Neural cell (in vitro differentiated cells): ENCODE measurements around the gene ELOVL1. TPM values are rescaled to one million over a fixed set of nuclear protein-coding genes. Genes with fewer than 3 reads are reported as not detected.

Source experiments
- H2AFZ ChIP-seq: fragments of 200-600, 300-800 bp; sonication (generic), shearing (Covaris generic); 2 replicates; pipeline ENCODE4 v1.6.0; 2014; ENCODE audit warnings: low read depth, mild to moderate bottlenecking, antibody characterized with exemption, low read length, moderate library complexity
- H3F3A ChIP-seq: fragments of 200-600 bp; shearing (Covaris generic); 2 replicates; pipeline ENCODE4 v1.6.1; 2016; ENCODE audit warnings: mild to moderate bottlenecking, moderate library complexity, mixed read lengths, antibody characterized with exemption, low read length; ENCODE audit not compliant: insufficient read depth, poor library complexity, severe bottlenecking
- H3K27ac ChIP-seq: fragments of 200-600, 300-800 bp; sonication (generic), shearing (Covaris generic); 2 replicates; pipeline ENCODE4 v1.5.1; 2014; ENCODE audit warnings: mild to moderate bottlenecking, low read length, moderate library complexity
- H3K27me3 ChIP-seq: fragments of 300-800, 200-600 bp; sonication (generic), shearing (Covaris generic); 2 replicates; pipeline ENCODE4 v1.6.0; 2014; ENCODE audit warnings: mild to moderate bottlenecking, low read depth, low read length, moderate library complexity; ENCODE audit not compliant: insufficient read depth
- H3K36me3 ChIP-seq: fragments of 300-800, 200-600 bp; sonication (generic), shearing (Covaris generic); 2 replicates; pipeline ENCODE4 v1.5.1; 2014; ENCODE audit warnings: mild to moderate bottlenecking, antibody characterized with exemption, low read length, moderate library complexity; ENCODE audit not compliant: insufficient read depth
- H3K4me2 ChIP-seq: fragments of 300-800, 200-600 bp; sonication (generic), shearing (Covaris generic); 2 replicates; pipeline ENCODE4 v1.6.0; 2014; ENCODE audit warnings: mild to moderate bottlenecking, low read length
- H3K4me3 ChIP-seq: fragments of 300-800, 200-600 bp; sonication (generic), shearing (Covaris generic); 2 replicates; pipeline ENCODE4 v1.5.1; 2014; ENCODE audit warnings: mild to moderate bottlenecking, low read length, moderate library complexity
- H3K79me2 ChIP-seq: fragments of 200-600 bp; shearing (Covaris generic); replicated peaks from 2 replicates; pipeline ENCODE4 v1.6.0; 2014; ENCODE audit warnings: mild to moderate bottlenecking, low read length, moderate library complexity; ENCODE audit not compliant: insufficient read depth
- H3K9ac ChIP-seq: fragments of 300-800, 200-600 bp; sonication (generic), shearing (Covaris generic); 2 replicates; pipeline ENCODE4 v1.6.1; 2016; ENCODE audit warnings: mild to moderate bottlenecking, low read length, mixed read lengths
- H3K9me2 ChIP-seq: fragments of 200-600 bp; shearing (Covaris generic); 2 replicates; pipeline ENCODE4 v1.6.1; 2016; ENCODE audit warnings: mild to moderate bottlenecking, low read length, mixed read lengths; ENCODE audit not compliant: insufficient read depth
- H3K9me3 ChIP-seq: fragments of 200-600, 300-800 bp; sonication (generic), shearing (Covaris generic); 2 replicates; pipeline ENCODE4 v1.6.1; 2016; ENCODE audit warnings: mild to moderate bottlenecking, mixed run types, low read length, moderate library complexity, mixed read lengths
- H4K20me1 ChIP-seq: fragments of 200-600 bp; shearing (Covaris generic); 2 replicates; pipeline ENCODE4 v1.6.1; 2016; ENCODE audit warnings: mild to moderate bottlenecking, mixed run types; ENCODE audit not compliant: insufficient read depth
- EP300 ChIP-seq: fragments of 450-650 bp; conservative IDR thresholded peaks from 2 replicates; pipeline ENCODE4 v1.6.1; 2014; ENCODE audit warnings: antibody characterized with exemption, mild to moderate bottlenecking, moderate library complexity; ENCODE audit not compliant: poor library complexity, severe bottlenecking
- EZH2 ChIP-seq: fragments of 200-600, 300-800 bp; shearing (Covaris generic), sonication (generic); IDR thresholded peaks from 2 replicates; pipeline ENCODE4 v1.6.1; 2014; ENCODE audit warnings: antibody characterized with exemption, low read length, borderline replicate concordance, mild to moderate bottlenecking; ENCODE audit not compliant: insufficient read depth, poor library complexity, severe bottlenecking
- MXI1 ChIP-seq: fragments of 450-650 bp; conservative IDR thresholded peaks from 2 replicates; pipeline ENCODE4 v1.6.1; 2014; ENCODE audit warnings: antibody characterized with exemption, mild to moderate bottlenecking; ENCODE audit not compliant: poor library complexity, severe bottlenecking
- POLR2AphosphoS5 ChIP-seq: IDR thresholded peaks from 2 replicates; pipeline ENCODE4 v1.6.1; 2012
- RAD21 ChIP-seq: fragments of 450-650 bp; conservative IDR thresholded peaks from 2 replicates; pipeline ENCODE4 v1.6.1; 2014; ENCODE audit warnings: antibody characterized with exemption, mild to moderate bottlenecking, moderate library complexity
- SMC3 ChIP-seq: fragments of 450-650 bp; conservative IDR thresholded peaks from 2 replicates; pipeline ENCODE4 v1.6.1; 2014; ENCODE audit warnings: antibody characterized with exemption, mild to moderate bottlenecking, moderate library complexity; ENCODE audit not compliant: poor library complexity
- TAF1 ChIP-seq: IDR thresholded peaks from 2 replicates; pipeline ENCODE4 v1.6.1; 2012; ENCODE audit warnings: low read depth
- polyA plus RNA-seq: library from polyadenylated mRNA; depleted of rRNA; stranded (reverse); fragments of >200 nt; gene quantifications from 2 replicates; pipeline ENCODE4 v1.2.3, GENCODE V29; 2014
- TF ChIP-seq, protein P1 (sequence below): fragments of 450-650 bp; IDR thresholded peaks from 2 replicates; pipeline ENCODE4 v1.5.1; 2014; ENCODE audit warnings: antibody characterized with exemption, mild to moderate bottlenecking, moderate library complexity; ENCODE audit not compliant: poor library complexity, severe bottlenecking
- TF ChIP-seq, protein P2 (sequence below): IDR thresholded peaks from 2 replicates; pipeline ENCODE4 v1.6.1; 2012; ENCODE audit warnings: borderline replicate concordance

Gene ELOVL1
- polyA plus RNA-seq, 1 donor from 2014 or later: 12.9 TPM

DNA sequence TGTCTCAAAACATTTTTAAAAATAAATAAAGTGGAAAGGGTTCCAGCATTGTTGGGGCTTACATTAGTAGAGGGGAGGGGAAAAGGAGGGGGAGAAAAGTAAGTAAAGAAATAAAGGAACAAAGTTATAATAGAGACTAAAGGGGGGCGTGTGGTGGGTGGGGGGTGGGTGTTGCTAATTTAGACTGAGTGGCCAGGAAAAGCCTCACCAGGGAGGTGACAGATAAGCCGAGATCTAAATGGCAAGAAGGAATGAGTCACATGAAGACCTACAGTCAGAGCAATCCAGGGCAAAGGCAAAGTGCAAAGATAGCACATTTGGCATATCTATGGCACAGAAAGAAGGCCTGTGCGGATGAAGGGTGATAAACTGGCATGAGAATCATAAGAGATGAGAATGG is 22.7 kb downstream of the ELOVL1 start:
- Histone ChIP-seq H3K4me2 (no peak overlapping the region), H3K9me2 (no peaks in the 10 kb centered on the region), H2AFZ (no peak overlapping the region), H3K27me3 (peaks cover 11% of the 10 kb centered on the region), H3K79me2 (no peaks in the 10 kb centered on the region), H4K20me1 (no peaks in the 10 kb centered on the region), H3K9ac (no peak overlapping the region), H3K36me3 (no peaks in the 10 kb centered on the region), H3K4me3 (no peak overlapping the region), H3F3A (no peaks in the 10 kb centered on the region), H3K27ac (no peak overlapping the region), H3K9me3 (no peaks in the 10 kb centered on the region)
- no peak for TF ChIP-seq SMC3
- TF ChIP-seq EZH2: no peak
- TF ChIP-seq, protein P1, sequence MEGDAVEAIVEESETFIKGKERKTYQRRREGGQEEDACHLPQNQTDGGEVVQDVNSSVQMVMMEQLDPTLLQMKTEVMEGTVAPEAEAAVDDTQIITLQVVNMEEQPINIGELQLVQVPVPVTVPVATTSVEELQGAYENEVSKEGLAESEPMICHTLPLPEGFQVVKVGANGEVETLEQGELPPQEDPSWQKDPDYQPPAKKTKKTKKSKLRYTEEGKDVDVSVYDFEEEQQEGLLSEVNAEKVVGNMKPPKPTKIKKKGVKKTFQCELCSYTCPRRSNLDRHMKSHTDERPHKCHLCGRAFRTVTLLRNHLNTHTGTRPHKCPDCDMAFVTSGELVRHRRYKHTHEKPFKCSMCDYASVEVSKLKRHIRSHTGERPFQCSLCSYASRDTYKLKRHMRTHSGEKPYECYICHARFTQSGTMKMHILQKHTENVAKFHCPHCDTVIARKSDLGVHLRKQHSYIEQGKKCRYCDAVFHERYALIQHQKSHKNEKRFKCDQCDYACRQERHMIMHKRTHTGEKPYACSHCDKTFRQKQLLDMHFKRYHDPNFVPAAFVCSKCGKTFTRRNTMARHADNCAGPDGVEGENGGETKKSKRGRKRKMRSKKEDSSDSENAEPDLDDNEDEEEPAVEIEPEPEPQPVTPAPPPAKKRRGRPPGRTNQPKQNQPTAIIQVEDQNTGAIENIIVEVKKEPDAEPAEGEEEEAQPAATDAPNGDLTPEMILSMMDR: no peak
- no peak for TF ChIP-seq POLR2AphosphoS5
- no peak for TF ChIP-seq TAF1
- TF ChIP-seq, protein P2, sequence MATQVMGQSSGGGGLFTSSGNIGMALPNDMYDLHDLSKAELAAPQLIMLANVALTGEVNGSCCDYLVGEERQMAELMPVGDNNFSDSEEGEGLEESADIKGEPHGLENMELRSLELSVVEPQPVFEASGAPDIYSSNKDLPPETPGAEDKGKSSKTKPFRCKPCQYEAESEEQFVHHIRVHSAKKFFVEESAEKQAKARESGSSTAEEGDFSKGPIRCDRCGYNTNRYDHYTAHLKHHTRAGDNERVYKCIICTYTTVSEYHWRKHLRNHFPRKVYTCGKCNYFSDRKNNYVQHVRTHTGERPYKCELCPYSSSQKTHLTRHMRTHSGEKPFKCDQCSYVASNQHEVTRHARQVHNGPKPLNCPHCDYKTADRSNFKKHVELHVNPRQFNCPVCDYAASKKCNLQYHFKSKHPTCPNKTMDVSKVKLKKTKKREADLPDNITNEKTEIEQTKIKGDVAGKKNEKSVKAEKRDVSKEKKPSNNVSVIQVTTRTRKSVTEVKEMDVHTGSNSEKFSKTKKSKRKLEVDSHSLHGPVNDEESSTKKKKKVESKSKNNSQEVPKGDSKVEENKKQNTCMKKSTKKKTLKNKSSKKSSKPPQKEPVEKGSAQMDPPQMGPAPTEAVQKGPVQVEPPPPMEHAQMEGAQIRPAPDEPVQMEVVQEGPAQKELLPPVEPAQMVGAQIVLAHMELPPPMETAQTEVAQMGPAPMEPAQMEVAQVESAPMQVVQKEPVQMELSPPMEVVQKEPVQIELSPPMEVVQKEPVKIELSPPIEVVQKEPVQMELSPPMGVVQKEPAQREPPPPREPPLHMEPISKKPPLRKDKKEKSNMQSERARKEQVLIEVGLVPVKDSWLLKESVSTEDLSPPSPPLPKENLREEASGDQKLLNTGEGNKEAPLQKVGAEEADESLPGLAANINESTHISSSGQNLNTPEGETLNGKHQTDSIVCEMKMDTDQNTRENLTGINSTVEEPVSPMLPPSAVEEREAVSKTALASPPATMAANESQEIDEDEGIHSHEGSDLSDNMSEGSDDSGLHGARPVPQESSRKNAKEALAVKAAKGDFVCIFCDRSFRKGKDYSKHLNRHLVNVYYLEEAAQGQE: no peak
- no peak for TF ChIP-seq RAD21
- no peak for TF ChIP-seq MXI1
- TF ChIP-seq EP300: no peak

DNA sequence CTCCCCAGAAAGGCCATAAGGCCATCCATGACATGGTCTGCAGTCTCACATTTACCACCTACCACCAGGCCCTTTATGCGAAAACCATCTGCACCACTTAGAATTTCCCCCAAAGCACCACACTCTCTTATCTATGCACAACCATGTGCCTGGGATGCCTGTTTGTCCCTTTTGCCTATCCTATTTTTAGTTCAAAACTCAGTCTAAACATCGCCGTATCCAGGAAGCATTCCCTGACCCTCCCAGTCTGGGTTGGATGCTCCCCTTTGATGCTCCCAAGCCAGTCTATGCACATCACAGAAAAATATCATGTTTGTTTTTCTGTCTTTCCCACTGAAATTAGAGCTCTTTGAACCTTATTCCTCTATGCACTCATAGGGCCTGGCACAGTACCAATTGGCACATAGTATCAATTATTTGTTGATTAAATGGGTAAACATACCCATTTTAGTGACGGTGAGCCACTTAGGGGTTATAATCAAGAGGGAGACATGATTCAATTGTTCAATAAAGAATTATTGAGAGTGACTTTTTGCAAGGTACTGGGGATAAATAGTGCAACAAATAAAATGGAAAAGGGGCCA is 23.5 kb downstream of the ELOVL1 start:
- Histone ChIP-seq H2AFZ (no peak overlapping the region), H3K4me3 (no peak overlapping the region), H3K9me3 (no peaks in the 10 kb centered on the region), H3K36me3 (no peaks in the 10 kb centered on the region), H3K9me2 (no peaks in the 10 kb centered on the region), H3K9ac (no peak overlapping the region), H3F3A (no peaks in the 10 kb centered on the region), H4K20me1 (no peaks in the 10 kb centered on the region), H3K27ac (no peak overlapping the region), H3K27me3 (peaks cover 7% of the 10 kb centered on the region), H3K79me2 (no peaks in the 10 kb centered on the region), H3K4me2 (no peak overlapping the region)
- TF ChIP-seq TAF1 (no peak), POLR2AphosphoS5 (no peak), RAD21 (no peak), EZH2 (no peak), EP300 (no peak), SMC3 (no peak), MXI1 (no peak)
- TF ChIP-seq, protein P1: no peak
- TF ChIP-seq, protein P2: no peak
